GM12801 (cell line): Measurements from ENCODE around the gene DCBLD1.

ENCODE experiments used
- TF ChIP-seq, protein P1 (sequence below): IDR thresholded peaks from one replicate; pipeline ENCODE4 v1.5.1; 2011; ENCODE audit warnings: control low read depth; ENCODE audit not compliant: insufficient read length; ENCODE audit errors: extremely low read depth

The DCBLD1 gene

DNA sequence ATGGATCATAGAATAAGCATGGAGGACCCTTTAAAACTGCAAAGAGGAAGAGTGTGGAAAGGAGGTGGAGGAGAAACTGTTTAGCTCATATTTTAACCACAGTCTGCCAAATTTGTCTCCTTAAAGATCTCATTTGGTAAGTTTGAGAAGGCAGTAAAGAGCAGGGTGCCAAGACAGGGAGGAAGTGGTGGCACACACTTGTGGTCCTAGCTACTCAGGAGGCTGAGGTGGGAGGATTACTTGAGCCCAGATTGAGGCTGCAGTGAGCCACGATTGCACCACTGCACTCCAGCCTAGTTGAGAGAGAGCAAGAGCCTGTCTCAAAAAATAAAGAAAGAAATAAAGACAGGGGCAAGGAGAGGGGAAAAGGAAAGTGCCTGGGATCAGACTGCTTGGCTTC, 16.8 kb upstream of the DCBLD1 start:
- TF ChIP-seq, protein P1, sequence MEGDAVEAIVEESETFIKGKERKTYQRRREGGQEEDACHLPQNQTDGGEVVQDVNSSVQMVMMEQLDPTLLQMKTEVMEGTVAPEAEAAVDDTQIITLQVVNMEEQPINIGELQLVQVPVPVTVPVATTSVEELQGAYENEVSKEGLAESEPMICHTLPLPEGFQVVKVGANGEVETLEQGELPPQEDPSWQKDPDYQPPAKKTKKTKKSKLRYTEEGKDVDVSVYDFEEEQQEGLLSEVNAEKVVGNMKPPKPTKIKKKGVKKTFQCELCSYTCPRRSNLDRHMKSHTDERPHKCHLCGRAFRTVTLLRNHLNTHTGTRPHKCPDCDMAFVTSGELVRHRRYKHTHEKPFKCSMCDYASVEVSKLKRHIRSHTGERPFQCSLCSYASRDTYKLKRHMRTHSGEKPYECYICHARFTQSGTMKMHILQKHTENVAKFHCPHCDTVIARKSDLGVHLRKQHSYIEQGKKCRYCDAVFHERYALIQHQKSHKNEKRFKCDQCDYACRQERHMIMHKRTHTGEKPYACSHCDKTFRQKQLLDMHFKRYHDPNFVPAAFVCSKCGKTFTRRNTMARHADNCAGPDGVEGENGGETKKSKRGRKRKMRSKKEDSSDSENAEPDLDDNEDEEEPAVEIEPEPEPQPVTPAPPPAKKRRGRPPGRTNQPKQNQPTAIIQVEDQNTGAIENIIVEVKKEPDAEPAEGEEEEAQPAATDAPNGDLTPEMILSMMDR = no peak

DNA sequence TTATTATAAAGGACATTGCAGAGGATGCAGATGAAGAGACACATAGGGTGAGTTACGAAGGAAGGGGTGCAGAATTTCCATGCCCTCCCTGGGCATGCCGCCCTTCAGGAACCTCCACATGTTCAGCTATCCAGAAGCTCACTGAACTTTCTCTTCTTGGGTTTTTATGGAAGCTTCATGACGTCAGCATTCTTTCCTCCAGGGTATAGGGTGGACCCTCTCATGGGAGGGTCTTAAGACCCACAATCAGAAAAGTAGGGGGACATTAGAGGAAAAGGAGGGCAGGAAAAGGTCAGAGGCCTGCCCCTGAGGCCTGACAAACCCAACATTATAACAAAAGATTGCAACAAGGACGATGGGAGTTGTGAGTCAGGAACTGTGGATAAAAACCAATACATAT, 14.6 kb upstream of the DCBLD1 start:
- TF ChIP-seq, protein P1 = no peak

DNA sequence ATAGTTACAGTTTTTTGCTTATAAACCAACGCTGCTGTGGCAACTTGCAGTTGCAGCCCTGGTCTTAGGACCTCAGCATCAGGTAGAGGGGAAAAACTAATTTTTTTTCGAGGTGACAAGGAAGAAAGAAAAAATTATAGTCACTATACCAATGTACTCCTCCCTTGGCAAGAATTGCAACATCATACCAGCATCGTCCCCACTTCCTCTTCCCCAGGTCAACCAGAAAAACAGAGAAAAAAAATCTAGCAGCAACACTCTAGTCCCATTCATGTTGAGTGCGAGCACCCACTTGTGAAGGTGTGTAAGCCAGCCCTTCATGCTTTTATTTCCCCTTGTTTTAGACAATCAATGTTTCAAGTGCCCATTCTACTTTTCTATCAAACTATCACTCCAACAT, 13.1 kb upstream of the DCBLD1 start:
- TF ChIP-seq, protein P1 = no peak

DNA sequence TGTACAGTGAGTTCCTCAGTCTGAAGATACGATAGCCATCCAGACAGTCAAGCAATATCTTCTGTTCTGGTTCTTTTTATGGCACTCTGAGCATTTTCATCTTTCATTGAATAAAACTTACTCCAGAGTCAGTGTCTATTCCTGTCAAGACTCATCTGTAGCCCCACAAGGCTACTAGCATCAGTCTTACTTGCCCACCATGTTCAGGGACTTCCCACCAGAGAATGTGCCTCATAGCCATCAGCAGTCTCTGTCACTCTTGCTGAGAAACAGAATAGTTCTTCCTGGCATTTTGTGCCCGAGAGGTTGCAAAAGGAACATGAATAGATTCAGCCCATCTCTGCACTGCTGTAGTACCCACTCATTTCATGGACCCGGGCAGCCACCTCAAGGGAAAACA, 12.7 kb upstream of the DCBLD1 start:
- TF ChIP-seq, protein P1 = no peak

DNA sequence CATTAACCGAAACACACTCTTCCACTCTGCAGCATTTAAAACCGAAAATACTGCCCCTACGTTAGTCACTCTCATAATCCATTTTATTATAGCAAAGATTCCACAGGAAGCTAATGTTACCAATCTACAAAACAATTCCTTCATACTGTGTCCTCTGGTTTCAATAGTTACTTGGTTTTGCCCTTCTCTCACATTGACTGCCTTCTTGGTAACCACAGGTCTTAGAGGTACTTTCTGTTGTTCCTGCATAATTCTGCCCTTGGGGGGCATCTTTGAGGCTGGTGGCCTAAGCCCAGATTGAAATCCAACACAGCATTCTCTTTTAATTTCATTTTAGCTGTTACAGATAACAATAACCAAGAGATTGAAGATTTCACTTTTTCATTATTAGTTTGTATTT, 9.8 kb upstream of the DCBLD1 start:
- TF ChIP-seq, protein P1 = no peak

DNA sequence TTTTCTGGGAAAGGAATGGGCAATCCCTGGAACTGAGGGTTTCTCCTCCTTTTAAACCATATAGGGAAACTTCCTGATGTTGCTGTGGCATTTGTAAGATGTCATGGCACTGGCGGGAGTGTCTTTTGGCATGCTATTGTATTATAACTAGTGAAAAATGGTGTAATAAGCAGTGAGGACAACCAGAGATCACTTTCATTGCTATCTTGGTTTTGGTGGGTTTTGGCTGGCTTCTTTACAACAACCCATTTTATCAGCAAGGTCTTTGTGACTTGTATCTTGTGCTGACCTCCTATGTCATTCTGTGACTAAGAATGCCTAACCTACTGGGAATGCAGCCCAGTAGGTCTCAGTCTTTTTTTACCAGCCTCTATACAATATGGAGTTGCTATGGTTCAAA, 9.1 kb upstream of the DCBLD1 start:
- TF ChIP-seq, protein P1 = no peak

DNA sequence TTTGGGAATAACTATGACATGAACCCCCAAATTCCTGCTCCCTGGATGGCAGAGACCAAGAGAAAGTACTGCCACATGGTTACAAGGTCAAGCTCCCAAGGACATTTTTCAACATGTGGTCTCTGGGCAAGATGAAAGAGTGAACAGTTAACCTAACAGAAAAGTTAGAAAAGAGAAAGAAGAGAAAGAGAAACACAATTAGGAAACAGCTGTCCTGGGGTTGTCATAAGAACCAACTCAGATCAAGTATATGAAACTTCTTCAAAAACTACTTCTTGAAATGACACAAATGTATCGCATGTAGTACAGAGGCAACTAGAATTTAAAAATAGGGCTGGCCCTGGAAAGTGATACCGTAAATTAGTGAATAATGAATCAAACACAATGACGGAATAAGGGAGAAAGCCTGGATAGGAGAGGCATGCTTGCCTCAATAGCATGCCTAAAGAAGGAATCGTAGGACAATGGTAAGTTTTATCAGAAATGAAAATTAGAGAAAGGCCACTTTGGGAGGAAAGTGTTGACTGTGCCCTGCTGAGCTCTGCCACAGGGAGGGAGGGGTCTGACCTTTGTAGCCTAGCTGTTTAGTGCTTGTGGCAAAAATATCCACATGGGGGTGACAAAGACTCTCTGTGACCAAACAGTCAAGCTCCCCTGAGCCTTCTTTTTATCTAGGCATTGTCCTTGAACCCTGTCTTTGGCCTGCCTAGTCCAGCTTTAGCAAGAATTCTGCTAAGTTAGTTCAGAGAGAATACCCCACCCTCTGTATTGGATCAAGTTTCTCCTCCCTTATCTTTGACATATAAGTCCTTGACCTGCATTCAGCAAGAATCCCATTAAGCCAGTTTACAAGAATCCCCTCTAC, 4.3 kb upstream of the DCBLD1 start:
- TF ChIP-seq, protein P1 = no peak

DNA sequence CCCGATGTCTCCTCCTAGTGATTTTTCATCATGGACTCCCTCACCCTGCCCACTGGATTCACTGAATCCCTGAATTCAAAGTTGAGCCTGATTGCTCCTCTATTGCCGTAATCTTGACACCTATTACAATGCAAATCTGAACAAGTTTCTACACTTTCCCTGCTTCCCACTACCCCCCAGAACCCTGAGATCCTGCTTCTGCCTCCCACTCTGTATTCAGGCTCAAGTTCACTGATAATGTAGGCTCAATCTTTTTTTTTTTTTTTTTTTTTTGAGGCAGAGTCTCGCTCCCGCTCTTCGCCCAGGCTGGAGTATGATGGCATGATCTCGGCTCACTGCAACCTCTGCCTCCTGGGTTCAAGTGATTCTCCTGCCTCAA, 3.6 kb upstream of the DCBLD1 start:
- TF ChIP-seq, protein P1 = no peak
